Measurements from ENCODE around the gene NDUFA3.
A peak's percentile ranks its signal among the peaks of the same experiment; 100 is the strongest.

Gene NDUFA3

DNA sequence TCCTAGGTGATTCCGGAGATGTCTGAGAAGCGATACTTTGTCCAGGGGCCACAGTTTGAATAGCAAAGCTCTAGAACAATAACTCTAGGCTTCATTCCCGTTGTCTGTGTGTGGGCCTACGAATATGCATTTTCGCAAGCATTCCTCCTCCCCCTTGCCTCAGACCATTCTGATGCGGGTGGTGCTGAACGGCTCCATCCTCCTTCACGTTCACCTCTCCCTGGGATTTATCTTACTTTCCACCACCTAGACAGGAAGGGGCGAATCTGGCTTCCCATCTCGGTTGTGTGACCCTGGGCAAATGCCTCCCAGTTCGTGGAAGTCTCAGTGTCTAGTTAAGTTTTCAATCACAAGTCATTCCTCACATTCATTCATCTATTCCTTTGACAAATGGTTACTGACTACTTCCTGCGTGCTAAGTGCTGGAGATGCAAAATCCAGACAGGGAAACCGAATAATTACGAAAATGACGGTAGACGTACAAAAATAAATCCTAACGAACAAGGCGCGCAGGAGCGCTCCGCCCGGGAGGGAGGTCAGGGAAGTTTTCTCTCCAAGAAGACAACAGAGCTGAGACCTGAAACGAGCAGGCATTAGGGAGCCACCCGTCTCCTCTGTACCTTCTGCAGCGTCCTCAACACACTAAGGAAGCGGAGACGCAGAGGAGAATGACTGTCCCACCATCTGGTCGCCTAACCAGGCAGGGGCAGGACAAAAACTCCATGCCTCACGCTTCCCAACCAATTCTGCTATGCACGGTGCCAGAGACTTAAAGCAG lies 33.6 kb downstream of the NDUFA3 start:
- FAIRE-seq, result no peak
- TF ChIP-seq, protein P1, sequence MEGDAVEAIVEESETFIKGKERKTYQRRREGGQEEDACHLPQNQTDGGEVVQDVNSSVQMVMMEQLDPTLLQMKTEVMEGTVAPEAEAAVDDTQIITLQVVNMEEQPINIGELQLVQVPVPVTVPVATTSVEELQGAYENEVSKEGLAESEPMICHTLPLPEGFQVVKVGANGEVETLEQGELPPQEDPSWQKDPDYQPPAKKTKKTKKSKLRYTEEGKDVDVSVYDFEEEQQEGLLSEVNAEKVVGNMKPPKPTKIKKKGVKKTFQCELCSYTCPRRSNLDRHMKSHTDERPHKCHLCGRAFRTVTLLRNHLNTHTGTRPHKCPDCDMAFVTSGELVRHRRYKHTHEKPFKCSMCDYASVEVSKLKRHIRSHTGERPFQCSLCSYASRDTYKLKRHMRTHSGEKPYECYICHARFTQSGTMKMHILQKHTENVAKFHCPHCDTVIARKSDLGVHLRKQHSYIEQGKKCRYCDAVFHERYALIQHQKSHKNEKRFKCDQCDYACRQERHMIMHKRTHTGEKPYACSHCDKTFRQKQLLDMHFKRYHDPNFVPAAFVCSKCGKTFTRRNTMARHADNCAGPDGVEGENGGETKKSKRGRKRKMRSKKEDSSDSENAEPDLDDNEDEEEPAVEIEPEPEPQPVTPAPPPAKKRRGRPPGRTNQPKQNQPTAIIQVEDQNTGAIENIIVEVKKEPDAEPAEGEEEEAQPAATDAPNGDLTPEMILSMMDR (IDR thresholded peaks at IDR 0.05; ENCODE audit: insufficient read depth, missing control alignments), result no peak
- no peak for DNase-seq (ENCODE audit: insufficient read length, low spot score)

DNA sequence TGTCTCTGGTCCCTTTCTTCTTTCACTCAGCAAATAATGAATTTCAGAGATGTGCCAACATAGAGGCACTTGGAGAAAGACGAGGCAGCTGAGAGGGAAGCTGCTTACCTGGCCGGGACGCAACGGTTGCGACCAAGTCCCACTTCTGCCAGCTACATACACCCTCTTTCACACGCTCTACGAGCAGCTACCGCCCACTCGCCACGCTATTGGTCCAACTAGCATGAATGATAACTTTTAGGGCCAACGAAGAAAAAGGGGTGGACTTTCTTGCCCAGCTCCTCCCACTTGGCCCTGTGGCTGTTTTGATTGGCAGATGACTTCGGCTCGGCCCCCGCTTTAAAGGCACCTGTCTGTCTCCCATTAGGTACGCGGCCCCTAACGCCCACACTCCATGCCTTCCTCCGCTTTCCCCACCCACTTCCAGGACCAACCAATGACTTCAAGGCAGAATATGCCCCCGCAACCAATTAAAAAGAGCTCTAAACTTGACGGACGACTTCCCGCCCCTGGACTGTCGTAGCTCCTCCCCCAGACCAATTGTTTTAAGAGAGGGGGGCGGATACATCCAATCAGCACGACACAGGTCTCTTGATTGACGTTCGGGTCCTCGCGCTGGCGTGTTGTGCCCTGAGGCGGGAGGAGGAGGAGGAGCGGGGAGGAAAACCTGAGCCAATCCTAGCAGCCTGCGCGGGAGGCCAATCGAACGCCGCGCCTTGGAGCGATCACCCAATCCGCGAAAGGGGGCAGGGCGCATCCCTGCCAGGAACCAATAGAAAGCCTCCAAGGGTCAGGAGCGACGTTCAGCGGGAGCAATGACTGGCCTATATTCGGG lies 34.4 kb downstream of the NDUFA3 start:
- peak; percentile 61 for FAIRE-seq
- TF ChIP-seq, protein P1 (IDR thresholded peaks at IDR 0.05; ENCODE audit: insufficient read depth, missing control alignments), result no peak

DNA sequence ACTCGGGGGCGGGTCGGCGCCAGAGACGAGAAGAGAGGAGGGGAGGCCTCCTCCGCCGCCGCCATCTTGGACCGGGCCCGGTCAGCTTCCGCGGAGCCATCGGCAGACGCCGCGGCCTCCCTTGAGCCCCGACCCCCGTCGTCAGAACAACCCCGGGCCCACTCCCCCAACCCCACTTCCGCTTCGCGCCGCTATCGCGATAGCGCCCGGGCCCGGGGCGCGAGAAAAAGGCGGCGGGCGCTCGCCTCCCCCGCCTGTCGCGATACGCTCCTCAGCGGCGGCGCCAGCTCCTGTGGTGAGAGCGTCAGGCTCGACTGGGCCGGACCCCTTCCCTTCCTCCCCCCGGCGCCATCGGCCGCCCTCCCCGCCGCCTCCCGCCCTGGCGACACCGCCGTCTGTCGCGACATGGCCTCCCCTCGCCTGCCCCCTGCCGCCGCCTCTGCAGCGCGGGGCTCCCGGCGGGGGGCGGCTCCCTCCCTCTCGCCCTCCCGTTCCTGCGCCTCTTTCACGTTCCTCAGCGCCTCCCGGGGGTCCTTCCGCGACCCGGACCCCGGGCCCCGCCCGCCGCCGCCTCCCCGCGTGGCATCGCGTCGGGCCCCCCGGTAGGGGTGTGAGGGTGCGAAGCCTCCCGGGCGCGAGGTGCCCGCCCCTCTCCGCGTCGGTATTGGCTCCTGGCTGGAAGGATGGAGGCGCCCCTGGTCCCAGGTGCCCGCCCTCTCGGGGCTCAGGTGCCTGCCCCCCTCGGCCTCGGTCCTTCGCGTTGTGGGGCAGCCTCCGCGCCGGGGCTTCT lies 35.2 kb downstream of the NDUFA3 start, which contains the start of gene CNOT3:
Gene CNOT3, plus strand, starts transcription at position 64 of the 790 bp plus-strand sequence. CDS start 5,217 bp downstream, outside the sequence.
- TF ChIP-seq, protein P1 (IDR thresholded peaks at IDR 0.05; ENCODE audit: insufficient read depth, missing control alignments), result no peak
- DNase-seq (ENCODE audit: insufficient read length, low spot score) (no peak), FAIRE-seq (no peak)

More for the DNA sequence above, 34.4 kb downstream of the NDUFA3 start:
- peak; percentile 98 for DNase-seq (ENCODE audit: insufficient read length, low spot score)

DNA sequence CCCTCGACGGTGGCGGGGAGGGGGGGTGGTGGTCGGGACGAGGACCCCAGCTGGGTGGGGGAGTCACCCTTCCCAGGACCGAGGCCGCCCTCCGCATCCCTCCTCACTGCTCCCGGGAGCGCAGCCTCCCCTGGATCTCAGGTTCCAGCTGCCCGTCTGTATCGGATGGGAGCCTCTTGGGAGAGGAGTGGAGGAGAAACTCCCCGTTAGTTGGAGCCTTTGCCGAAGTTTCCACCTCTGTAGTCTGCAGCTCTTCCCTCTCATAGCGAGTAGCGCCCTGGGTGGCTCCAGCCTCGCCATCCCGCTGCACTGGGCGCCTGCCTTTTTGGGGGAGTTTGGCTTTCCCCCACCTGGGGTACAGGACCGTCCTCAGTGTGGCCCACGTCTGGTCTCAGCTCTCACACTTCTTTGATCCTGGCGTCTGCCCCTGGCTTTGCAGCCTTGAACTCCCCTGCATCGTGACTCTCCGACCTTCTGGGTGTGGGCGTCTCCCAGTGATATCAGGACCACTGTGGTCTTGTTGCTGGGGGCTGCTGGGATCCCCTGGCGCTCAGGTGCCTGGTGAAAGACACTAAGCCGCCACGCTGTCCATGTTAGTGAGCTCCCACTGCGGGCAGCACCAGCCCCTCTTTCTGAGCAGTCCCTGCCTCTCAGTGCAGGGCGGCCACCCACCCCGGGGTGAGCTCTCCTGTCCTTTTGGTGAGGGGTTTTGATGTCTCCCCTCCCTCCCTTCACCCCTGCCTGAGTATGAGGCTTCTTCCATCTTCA lies 36.0 kb downstream of the NDUFA3 start:
- FAIRE-seq, result no peak
- DNase-seq (ENCODE audit: insufficient read length, low spot score), result no peak
- TF ChIP-seq, protein P1 (IDR thresholded peaks at IDR 0.05; ENCODE audit: insufficient read depth, missing control alignments), result no peak

DNA sequence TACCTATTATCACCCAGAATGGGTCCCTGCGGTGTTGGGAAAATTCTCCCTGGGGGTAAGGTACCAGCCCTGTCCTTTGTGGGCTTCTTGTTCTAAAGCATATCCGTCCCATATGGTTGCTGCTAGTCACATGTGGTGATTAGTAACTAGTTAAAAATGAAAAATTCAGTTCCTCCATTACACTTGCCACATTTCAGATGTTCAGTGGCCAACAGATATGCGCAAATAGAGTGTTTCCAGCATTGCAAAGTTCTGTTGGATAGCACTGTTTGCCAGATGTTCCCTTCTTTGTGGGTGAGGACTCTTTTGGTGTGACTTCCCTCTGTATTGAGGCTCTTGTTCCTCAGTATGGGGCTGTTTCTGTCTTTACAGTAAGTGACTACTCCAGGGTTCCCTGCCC lies 38.7 kb downstream of the NDUFA3 start:
- DNase-seq (ENCODE audit: insufficient read length, low spot score), result no peak
- TF ChIP-seq, protein P1 (IDR thresholded peaks at IDR 0.05; ENCODE audit: insufficient read depth, missing control alignments), result no peak
- FAIRE-seq, result no peak

DNA sequence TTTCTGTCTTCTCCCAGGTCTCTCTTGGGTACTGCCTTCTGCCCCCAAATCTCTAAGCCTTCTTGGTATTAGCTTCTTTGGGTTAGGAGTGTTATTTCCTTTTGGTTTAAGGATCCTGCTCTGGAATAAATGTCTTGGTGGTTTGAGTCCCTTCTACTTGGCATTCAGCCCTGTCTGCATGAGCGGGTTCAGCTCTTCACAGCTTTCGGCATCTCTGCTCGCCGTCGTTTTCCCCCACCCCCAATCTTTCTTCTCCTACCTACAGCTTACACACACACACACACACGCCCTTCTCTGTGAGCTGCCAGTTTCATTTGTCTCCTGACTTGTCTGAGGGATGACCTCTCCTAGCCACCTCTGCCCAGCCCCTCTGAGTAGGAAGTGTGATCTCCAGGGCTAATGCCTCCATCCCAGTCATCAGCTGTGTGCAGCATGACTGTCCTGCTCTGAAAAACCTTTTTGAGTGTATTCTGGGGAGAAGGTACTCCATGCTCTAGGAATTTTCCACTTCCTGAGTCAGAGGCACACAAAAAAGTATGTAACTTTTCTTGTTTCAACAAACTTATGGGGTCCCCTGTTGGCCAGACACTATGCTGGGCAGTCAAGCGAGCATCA lies 39.6 kb downstream of the NDUFA3 start:
- DNase-seq (ENCODE audit: insufficient read length, low spot score) (no peak), FAIRE-seq (no peak)
- TF ChIP-seq, protein P1 (IDR thresholded peaks at IDR 0.05; ENCODE audit: insufficient read depth, missing control alignments), result no peak

All from D721Med (cell line).